H1 (cell line): ENCODE results near the gene ULBP1. TPM values are rescaled to one million over a fixed set of nuclear protein-coding genes. Genes with fewer than 3 reads are reported as not detected.

Experiments
- CTCF ChIA-PET: fragments of 300-600 bp; sonication (Branson Sonifier 250); formaldehyde crosslinking; loops from one replicate; lab custom pipeline; 2021; ENCODE audit not compliant: partially characterized antibody; lab: Charles Lee
- POLR2A ChIA-PET: fragments of 300-600 bp; sonication (Branson Sonifier 250); formaldehyde crosslinking; loops from one replicate; lab custom pipeline; 2021; ENCODE audit warnings: inconsistent platforms; ENCODE audit not compliant: partially characterized antibody; lab: Charles Lee
- DNase-seq, 2 experiments: peaks; one replicate each; pipeline versions ENCODE4 v3.0.0 to v3.0.0-alpha.2; 2010 to 2022; ENCODE audit warnings: low spot score in 2 of 2, low read depth in 1 of 2, mixed read lengths in 1 of 2
- FAIRE-seq: peaks from 2 replicates; lab custom pipeline; 2011; peaks lifted over from hg19 to GRCh38; lab: Jason Lieb, UNC
- H2AFZ ChIP-seq: 2 replicates; pipeline ENCODE4 v1.8.1; 2012; ENCODE audit warnings: low read length, inconsistent platforms
- H2AK5ac ChIP-seq: 2 replicates; pipeline ENCODE4 v1.6.1; 2013; ENCODE audit warnings: low read depth, low read length
- H2BK120ac ChIP-seq: replicated peaks from 2 replicates; pipeline ENCODE3; 2013; ENCODE audit warnings: low read depth, low read length, inconsistent platforms
- H2BK12ac ChIP-seq: 2 replicates; pipeline ENCODE4 v1.6.1; 2013; ENCODE audit warnings: low read depth, low read length
- H2BK15ac ChIP-seq: 2 replicates; pipeline ENCODE4 v1.6.1; 2013; ENCODE audit warnings: low read length
- H2BK20ac ChIP-seq: 2 replicates; pipeline ENCODE4 v1.6.1; 2013; ENCODE audit warnings: low read length
- H2BK5ac ChIP-seq: 2 replicates; pipeline ENCODE4 v1.6.1; 2013; ENCODE audit warnings: low read depth, low read length
- H3K14ac ChIP-seq: 2 replicates; pipeline ENCODE4 v1.6.1; 2013; ENCODE audit warnings: inconsistent platforms; ENCODE audit not compliant: insufficient read length
- H3K18ac ChIP-seq: 2 replicates; pipeline ENCODE4 v1.6.1; 2013; ENCODE audit warnings: low read length; ENCODE audit errors: extremely low read depth
- H3K23ac ChIP-seq: 2 replicates; pipeline ENCODE4 v1.6.1; 2013; ENCODE audit warnings: inconsistent platforms; ENCODE audit not compliant: insufficient read length
- H3K23me2 ChIP-seq: 2 replicates; pipeline ENCODE4 v1.6.1; 2013; ENCODE audit warnings: low read depth, low read length
- H3K27ac ChIP-seq: 2 replicates; pipeline ENCODE4 v1.6.1; 2011; ENCODE audit warnings: low read depth, low read length, inconsistent platforms
- H3K27me3 ChIP-seq, 4 experiments: replicated peaks in 1 of 4; 1 replicate in 1 of 4; 2 replicates in 3 of 4; pipeline versions ENCODE4 v1.6.1 to v1.8.1; 2011 to 2013; ENCODE audit warnings: low read length in 3 of 4, mild to moderate bottlenecking in 3 of 4, inconsistent platforms in 2 of 4, mixed read lengths in 2 of 4, moderate library complexity in 1 of 4; ENCODE audit not compliant: control insufficient read depth in 3 of 4, insufficient read depth in 3 of 4; ENCODE audit errors: extremely low read depth in 1 of 4
- H3K36me3 ChIP-seq, 4 experiments: 2 replicates each; pipeline versions ENCODE4 v1.6.1 to v1.8.1; 2011 to 2013; ENCODE audit warnings: mild to moderate bottlenecking in 4 of 4, low read length in 3 of 4, moderate library complexity in 2 of 4, control low read depth in 1 of 4, inconsistent platforms in 1 of 4; ENCODE audit not compliant: insufficient read depth in 4 of 4, control insufficient read depth in 2 of 4
- H3K4ac ChIP-seq: replicated peaks from 2 replicates; pipeline ENCODE3; 2013; ENCODE audit warnings: low read length, low read depth, mixed read lengths, inconsistent platforms; ENCODE audit not compliant: insufficient read length
- H3K4me1 ChIP-seq, 4 experiments: replicated peaks in 1 of 4; 1 replicate in 1 of 4; 2 replicates in 3 of 4; pipeline versions ENCODE4 v1.6.1 to v1.8.1; 2011 to 2013; ENCODE audit warnings: low read length in 3 of 4, inconsistent platforms in 2 of 4, mixed read lengths in 1 of 4; ENCODE audit not compliant: insufficient read depth in 4 of 4, control insufficient read depth in 3 of 4
- H3K4me2 ChIP-seq, 2 experiments: 2 replicates each; pipeline versions ENCODE4 v1.6.1 to v1.8.1; 2011 to 2013; ENCODE audit warnings: low read depth in 2 of 2, low read length in 2 of 2, control low read depth in 1 of 2, inconsistent platforms in 1 of 2, mild to moderate bottlenecking in 1 of 2; ENCODE audit not compliant: insufficient read depth in 1 of 2
- H3K4me3 ChIP-seq, 4 experiments: fragments of 200-600, 300-600 bp in 1 of 4; sonication (generic), shearing (Covaris generic), sonication (Bioruptor Twin) in 1 of 4; 2 replicates each; pipeline versions ENCODE4 v1.5.1 to v1.8.1; 2011 to 2016; ENCODE audit warnings: low read length in 4 of 4, low read depth in 3 of 4, control low read depth in 2 of 4, inconsistent platforms in 2 of 4, mild to moderate bottlenecking in 2 of 4, mixed read lengths in 1 of 4, moderate library complexity in 1 of 4; ENCODE audit not compliant: insufficient read depth in 2 of 4; ENCODE audit errors: extremely low read depth in 1 of 4
- H3K56ac ChIP-seq: replicated peaks from 2 replicates; pipeline ENCODE3; 2013; ENCODE audit warnings: low read depth, mild to moderate bottlenecking, mixed read lengths, low read length, inconsistent platforms; ENCODE audit not compliant: insufficient read length
- H3K79me1 ChIP-seq: 2 replicates; pipeline ENCODE4 v1.6.1; 2013; ENCODE audit warnings: low read depth, low read length, control low read depth
- H3K79me2 ChIP-seq, 2 experiments: 2 replicates each; pipeline versions ENCODE4 v1.6.1 to v1.8.1; 2012 to 2013; ENCODE audit warnings: low read length in 2 of 2, mild to moderate bottlenecking in 2 of 2, inconsistent platforms in 1 of 2; ENCODE audit not compliant: insufficient read depth in 2 of 2, control insufficient read depth in 1 of 2
- H3K9ac ChIP-seq, 4 experiments: replicated peaks in 1 of 4; 1 replicate in 1 of 4; 2 replicates in 3 of 4; pipeline versions ENCODE4 v1.6.1 to v1.8.1; 2011 to 2013; ENCODE audit warnings: low read depth in 3 of 4, low read length in 3 of 4, control low read depth in 2 of 4, mild to moderate bottlenecking in 2 of 4, moderate library complexity in 2 of 4, inconsistent platforms in 1 of 4; ENCODE audit errors: extremely low read depth in 1 of 4
- H3K9me3 ChIP-seq, 2 experiments: 2 replicates each; pipeline versions ENCODE4 v1.6.1 to v1.8.1; 2012 to 2013; ENCODE audit warnings: mild to moderate bottlenecking in 2 of 2, moderate library complexity in 2 of 2, control low read depth in 1 of 2, inconsistent platforms in 1 of 2, low read depth in 1 of 2, low read length in 1 of 2, mixed read lengths in 1 of 2; ENCODE audit not compliant: insufficient read depth in 2 of 2
- H4K20me1 ChIP-seq, 2 experiments: replicated peaks in 1 of 2; 2 replicates each; pipeline versions ENCODE3 to v1.8.1; 2011 to 2013; ENCODE audit warnings: inconsistent platforms in 2 of 2, low read length in 2 of 2, mild to moderate bottlenecking in 1 of 2; ENCODE audit not compliant: insufficient read depth in 2 of 2, control insufficient read depth in 1 of 2
- H4K5ac ChIP-seq: 2 replicates; pipeline ENCODE4 v1.6.1; 2013; ENCODE audit warnings: low read length, low read depth, mixed read lengths, inconsistent platforms; ENCODE audit not compliant: insufficient read length
- H4K8ac ChIP-seq: 2 replicates; pipeline ENCODE4 v1.8.0; 2013; ENCODE audit warnings: mild to moderate bottlenecking, moderate library complexity, low read length, inconsistent platforms; ENCODE audit not compliant: insufficient read depth; ENCODE audit errors: extremely low read depth
- H4K91ac ChIP-seq: replicated peaks from 2 replicates; pipeline ENCODE3; 2013; ENCODE audit warnings: low read length, mixed read lengths, inconsistent platforms; ENCODE audit not compliant: insufficient read length
- BCL11A ChIP-seq, 2 experiments: IDR thresholded peaks; one replicate each; pipeline ENCODE4 v1.6.1; 2011; ENCODE audit warnings: low read depth in 2 of 2, low read length in 2 of 2, mild to moderate bottlenecking in 2 of 2
- BRCA1 ChIP-seq: IDR thresholded peaks from 2 replicates; pipeline ENCODE4 v1.6.1; 2012; ENCODE audit warnings: low read depth, low read length, improper control_type of control experiment
- RBBP5 ChIP-seq: IDR thresholded peaks from 2 replicates; pipeline ENCODE4 v1.7.1; 2012; ENCODE audit warnings: low read depth, mild to moderate bottlenecking, inconsistent platforms, low read length, moderate library complexity, borderline replicate concordance
- RFX5 ChIP-seq: IDR thresholded peaks from 2 replicates; pipeline ENCODE4 v1.6.1; 2011; ENCODE audit warnings: low read depth, low read length, improper control_type of control experiment, borderline replicate concordance
- SIRT6 ChIP-seq: IDR thresholded peaks from one replicate; pipeline ENCODE4 v1.7.1; 2012; ENCODE audit warnings: low read length, inconsistent platforms
- TEAD4 ChIP-seq: IDR thresholded peaks from 2 replicates; pipeline ENCODE4 v1.6.1; 2012; ENCODE audit warnings: low read depth, low read length, inconsistent platforms, mixed read lengths
- YY1 ChIP-seq: IDR thresholded peaks from 2 replicates; pipeline ENCODE4 v1.6.1; 2011; ENCODE audit warnings: low read depth, mild to moderate bottlenecking, low read length
- WGBS, 2 experiments: shearing (Covaris generic) in 1 of 2; methylation state at CpG; one replicate each; pipeline versions ENCODE4 v1.1.6 to v1.1.7; 2013 to 2015; ENCODE audit warnings: low lambda C conversion rate in 2 of 2, mixed read lengths in 2 of 2, inconsistent platforms in 1 of 2, low coverage in 1 of 2, missing lambda C conversion rate in 1 of 2; ENCODE audit not compliant: insufficient replicate concordance in 2 of 2, insufficient coverage in 1 of 2, insufficient read length in 1 of 2; ENCODE audit errors: extremely low coverage in 1 of 2, missing lambda C conversion rate in 1 of 2; 5-methylcytosine and 5-hydroxymethylcytosine counted together
- polyA plus RNA-seq, 7 experiments: library from polyadenylated mRNA; depleted of rRNA in 3 of 7; stranded (reverse) in 5 of 7; unstranded in 2 of 7; fragments of >200 nt in 5 of 7; fragments of 200-250 nt in 2 of 7; gene quantifications; 1 replicate in 5 of 7; 2 replicates in 1 of 7; 4 replicates in 1 of 7; pipeline versions ENCODE4 v1.2.1 to v1.2.3, GENCODE V29; 2011 to 2013; ENCODE audit warnings: missing spikeins in 2 of 7, mixed read lengths in 2 of 7
- total RNA-seq: library from RNA; stranded (reverse); fragmentation: NEBNext Ultra II Directional; extraction: Animal tissue kit (Norgen Biotek cat#: 25700); gene quantifications from 2 replicates; pipeline ENCODE4 v1.2.1, GENCODE V29; 2021

ULBP1 gene
- total and polyA plus RNA-seq, 2 of the 8 experiments (the other 6 are each of a cell fraction or from before 2014, with no cell fraction given) = 0.32 to 0.60 TPM

DNA sequence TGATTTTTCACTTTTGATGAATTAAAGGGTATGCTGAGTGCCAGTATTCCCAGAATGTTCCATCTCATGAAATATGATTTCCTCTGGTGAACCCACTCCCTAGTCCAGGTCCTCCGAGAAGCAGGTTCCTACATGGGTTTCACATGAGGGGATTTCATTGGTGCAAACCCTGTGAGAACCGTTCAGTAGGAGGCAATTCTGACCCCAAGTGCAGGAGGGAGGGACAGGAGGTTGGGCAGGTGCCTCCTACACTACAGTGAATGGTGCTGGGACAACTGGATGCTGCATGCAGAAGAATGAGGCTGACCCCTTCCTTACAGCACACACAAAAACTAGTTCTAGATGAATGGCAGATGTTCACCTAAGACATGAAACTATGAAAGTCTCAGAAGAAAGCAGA lies 27.0 kb upstream of the ULBP1 start:
- peaks cover 0 to 6% (median 3%) of the 10 kb centered on the region in 4 experiments; a peak in 5 of 7 replicates for H3K4me1 ChIP-seq
- H3K9me3 ChIP-seq = no peaks in the 10 kb centered on the region
- no peak overlapping the region for H2BK15ac ChIP-seq
- DNase-seq = no peak
- H3K79me2 ChIP-seq = no peaks in the 10 kb centered on the region
- FAIRE-seq = no peak
- no peak overlapping the region for H2BK20ac ChIP-seq
- no peak overlapping the region for H2BK12ac ChIP-seq
- no peak overlapping the region for H4K5ac ChIP-seq
- POLR2A ChIA-PET = no interaction called here
- H3K4ac ChIP-seq = no peak overlapping the region
- no peak overlapping the region for H2AK5ac ChIP-seq
- no peaks in the 10 kb centered on the region for H3K79me1 ChIP-seq
- peaks cover 6 to 12% of the 10 kb centered on the region in 2 experiments for H4K20me1 ChIP-seq
- no peak overlapping the region for H3K4me3 ChIP-seq
- 66% methylated on average over 2 of the region's 2 CpGs; no CpG with 5 or more reads in 1 of the 2 experiments for WGBS, 2 experiments
- CTCF ChIA-PET = interaction anchor here (2.5 kb wide), 1 partner anchor 80 kb away, joined by 12 read pairs; no protein-coding TSS in a partner anchor
- no peak overlapping the region for H3K18ac ChIP-seq
- H2BK5ac ChIP-seq = no peak overlapping the region
- no peak overlapping the region for H3K4me2 ChIP-seq
- no peak overlapping the region for H3K14ac ChIP-seq
- H3K56ac ChIP-seq = no peak overlapping the region
- H2BK120ac ChIP-seq = no peak overlapping the region
- TF ChIP-seq BCL11A (IDR thresholded peaks at IDR 0.05; ENCODE audit: low read depth in 2 of 2, low read length in 2 of 2) (no peak), RBBP5 (no peak), RFX5 (no peak), SIRT6 (no peak), TEAD4 (no peak), YY1 (no peak), BRCA1 (no peak)
- no peak overlapping the region for H3K23ac ChIP-seq
- H4K91ac ChIP-seq = no peak overlapping the region
- H4K8ac ChIP-seq = no peak overlapping the region
- no peak overlapping the region for H2AFZ ChIP-seq
- peaks cover 57 to 77% (median 71%) of the 10 kb centered on the region in 4 experiments for H3K27me3 ChIP-seq
- H3K23me2 ChIP-seq = peaks cover 9% of the 10 kb centered on the region; the same call in 1 of the 2 replicates
- H3K9ac ChIP-seq = no peak overlapping the region
- H3K27ac ChIP-seq = no peak overlapping the region
- peaks cover 0 to 4% (median 0%) of the 10 kb centered on the region in 4 experiments; a peak in 1 of 8 replicates for H3K36me3 ChIP-seq
